RPMI7951 (cell line): Measurements from ENCODE around the gene TMED1. TPM values are rescaled to one million over a fixed set of nuclear protein-coding genes. Genes with fewer than 3 reads are reported as not detected.

Experiments used
- DNase-seq: peaks from one replicate; pipeline ENCODE4 v3.0.0-alpha.2; 2012; ENCODE audit warnings: low read depth
- total RNA-seq: library from RNA; depleted of rRNA; stranded (reverse); fragments of >200 nt; shearing (Covaris generic); gene quantifications from 2 replicates; pipeline ENCODE4 v1.2.3, GENCODE V29; 2014

The TMED1 gene
- total RNA-seq, 1 experiment from 2014 or later, result 39.8 TPM

GRCh38 chr19:10831987-10832938 is 3.7 kb downstream of the TMED1 start:
- DNase-seq, result no peak

GRCh38 chr19:10830931-10831779 is 4.9 kb downstream of the TMED1 start:
- no peak for DNase-seq

- no peak for DNase-seq
Measured at GRCh38 chr19:10830370-10830769, 5.6 kb downstream of the TMED1 start.

- no peak for DNase-seq
Measured at GRCh38 chr19:10829967-10830366, 6.0 kb downstream of the TMED1 start.

- DNase-seq, result no peak
Measured at GRCh38 chr19:10828981-10829821, 6.8 kb downstream of the TMED1 start.

- no peak for DNase-seq
Measured at GRCh38 chr19:10826846-10827245, 9.2 kb downstream of the TMED1 start.

- no peak for DNase-seq
Measured at GRCh38 chr19:10826231-10826630, 9.8 kb downstream of the TMED1 start.

GRCh38 chr19:10823690-10824089 is 12.3 kb downstream of the TMED1 start:
- no peak for DNase-seq

GRCh38 chr19:10820173-10820572 is 15.8 kb downstream of the TMED1 start:
- no peak for DNase-seq

GRCh38 chr19:10819124-10820060 is 16.6 kb downstream of the TMED1 start:
- DNase-seq, result no peak

- peak; percentile 68 for DNase-seq
Measured at GRCh38 chr19:10818301-10819123, 17.5 kb downstream of the TMED1 start.

- peak; percentile 96 for DNase-seq
Measured at GRCh38 chr19:10817291-10818038, 18.5 kb downstream of the TMED1 start.

GRCh38 chr19:10816691-10817090 is 19.3 kb downstream of the TMED1 start:
- no peak for DNase-seq

- DNase-seq, result peak; percentile 41
Measured at GRCh38 chr19:10815969-10816644, 19.9 kb downstream of the TMED1 start.

- DNase-seq, result no peak
Measured at GRCh38 chr19:10815007-10815536, 20.9 kb downstream of the TMED1 start.

- DNase-seq, result peak; percentile 95
Measured at GRCh38 chr19:10812902-10813404, 23.1 kb downstream of the TMED1 start.

- DNase-seq, result no peak
Measured at GRCh38 chr19:10812196-10812595, 23.8 kb downstream of the TMED1 start.
